ENCODE results near the gene BRF1.
"Not testable (repeated sequence)": the region's sequence is repeated elsewhere in the genome, so short reads cannot be mapped to it uniquely, and the experiment has no call there.

BRF1 gene

DNA sequence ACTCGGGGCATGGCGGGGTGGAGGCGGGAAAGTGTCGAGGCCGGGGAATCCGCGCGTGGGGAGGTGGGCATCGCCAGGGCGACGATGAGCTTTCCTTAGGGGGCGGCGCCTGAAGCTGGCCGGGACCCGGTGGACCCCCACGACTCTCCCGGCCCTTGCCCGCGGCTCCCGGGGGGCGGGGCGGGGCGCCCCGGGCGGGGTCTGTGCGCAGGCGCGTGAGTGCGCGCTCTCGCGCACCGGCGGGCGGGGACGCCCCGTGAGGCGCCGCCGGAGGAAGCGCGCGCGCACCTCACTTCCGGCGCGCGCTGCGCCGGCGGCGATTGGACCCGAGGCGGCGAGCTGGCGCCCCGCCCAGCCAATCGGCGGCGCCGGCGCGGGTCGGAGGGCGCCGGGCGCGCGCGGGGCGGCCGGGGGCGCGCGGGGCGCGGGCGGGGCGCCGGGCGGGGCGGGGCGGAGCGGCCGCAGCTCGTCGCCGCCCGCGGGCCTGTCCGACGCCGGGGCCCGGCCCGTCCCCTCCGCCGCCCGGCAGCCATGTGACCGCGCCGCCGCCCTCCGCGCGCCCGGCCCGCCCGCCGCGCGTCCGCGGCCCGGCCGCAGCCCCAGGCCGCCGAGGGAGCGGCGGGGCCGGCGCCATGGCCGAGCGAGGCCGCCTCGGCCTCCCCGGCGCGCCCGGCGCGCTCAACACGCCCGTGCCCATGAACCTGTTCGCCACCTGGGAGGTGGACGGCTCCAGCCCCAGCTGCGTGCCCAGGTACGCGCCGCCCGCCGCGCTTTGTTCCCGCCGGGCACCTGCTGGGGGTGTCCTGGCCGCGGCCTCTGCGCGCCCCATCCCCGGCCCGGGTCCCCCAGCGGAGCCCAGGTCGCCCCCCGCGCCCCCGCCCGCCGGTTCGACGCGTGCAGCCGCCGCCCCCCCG lies 13.7 kb upstream of the BRF1 start, which contains the start of gene PACS2:
Gene PACS2 (plus strand): TSS at position 462 of the 914 bp plus-strand sequence. CDS start 171 bp downstream, at position 633.
- DNase-seq = peak; percentile 61

DNA sequence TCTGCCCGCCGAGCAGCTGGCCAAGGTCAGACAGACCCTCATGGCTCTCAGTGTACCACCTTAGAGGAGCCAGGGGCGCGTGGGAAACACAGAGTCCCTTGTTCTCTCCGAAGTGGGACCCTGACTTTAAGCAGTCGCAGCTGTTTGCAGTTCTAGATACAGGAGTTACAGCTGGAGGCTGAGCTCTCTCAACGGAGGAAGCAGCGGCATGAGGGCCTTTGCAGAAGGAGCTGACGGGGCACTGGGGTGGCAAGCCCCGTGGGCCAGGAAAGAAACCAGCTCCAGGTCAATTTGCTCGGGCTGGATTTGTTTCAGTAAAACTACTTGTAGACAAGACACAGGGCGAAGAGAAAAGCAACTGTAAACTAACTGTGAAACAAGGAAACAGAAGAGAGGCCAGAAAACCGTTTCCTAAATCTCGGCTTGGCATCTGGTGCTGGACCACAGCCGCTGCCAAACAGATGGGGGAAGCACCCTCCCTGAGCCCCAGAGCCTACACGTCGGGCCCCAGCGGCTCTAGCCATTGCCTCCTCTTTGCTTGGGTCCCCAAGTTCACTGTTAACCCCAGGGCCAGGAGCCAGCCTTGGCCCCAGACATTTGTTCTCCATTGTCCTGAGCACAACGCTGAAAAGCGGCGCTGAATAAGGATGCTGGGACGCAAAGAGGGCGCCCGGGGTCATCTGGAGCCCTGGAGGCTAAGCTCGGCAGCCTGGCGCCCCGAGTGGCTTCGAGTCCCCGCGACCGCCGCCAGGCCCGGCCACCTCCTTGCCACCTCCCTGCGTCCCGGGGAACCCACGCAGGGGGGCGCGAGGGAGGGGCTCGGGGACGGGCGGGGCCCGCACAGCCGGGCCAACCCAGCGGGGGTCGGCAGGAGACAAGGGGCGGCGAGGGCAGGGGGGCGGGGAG lies 12.8 kb upstream of the BRF1 start:
- DNase-seq = peak; percentile 61

DNA sequence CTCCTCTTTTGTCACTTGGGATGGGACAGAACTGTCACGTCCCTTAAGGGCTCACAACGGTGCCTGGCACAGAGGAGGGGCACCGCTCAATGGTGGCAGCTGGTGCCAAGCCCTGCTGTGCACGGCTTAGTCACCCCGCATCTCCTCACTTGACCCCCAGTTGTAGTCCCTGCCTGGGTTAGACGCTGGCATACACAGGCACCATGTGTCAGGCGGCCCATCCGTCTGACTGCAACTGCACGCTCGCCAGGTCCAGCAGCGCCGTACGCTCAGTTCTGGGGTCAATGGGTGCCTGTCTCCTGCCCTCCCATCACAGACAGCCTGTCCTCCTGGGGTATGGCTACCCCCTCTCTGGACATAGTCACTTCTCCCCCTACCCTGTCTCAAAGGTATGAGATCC lies 12.2 kb upstream of the BRF1 start:
- DNase-seq = no peak

DNA sequence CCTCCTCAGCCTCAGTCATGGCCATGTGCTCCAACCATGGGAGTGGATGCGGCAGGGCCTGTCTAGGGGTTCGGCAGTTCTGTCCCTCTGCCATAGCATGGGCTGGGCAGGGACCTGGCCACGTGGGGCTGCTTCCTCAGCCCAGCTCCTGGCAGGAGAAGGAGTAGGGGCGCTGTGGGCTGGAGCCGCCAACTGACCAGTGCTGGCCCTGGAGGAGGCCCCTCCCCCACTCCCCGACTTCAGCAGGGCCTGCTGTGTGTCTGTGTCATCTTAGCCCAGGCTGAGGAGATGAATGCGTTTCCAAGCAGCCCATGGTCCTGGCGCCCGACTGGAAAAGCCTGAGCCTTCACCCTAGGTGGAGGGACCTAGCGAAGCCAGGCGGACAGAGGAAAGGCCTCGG lies 11.0 kb upstream of the BRF1 start:
- DNase-seq = no peak

DNA sequence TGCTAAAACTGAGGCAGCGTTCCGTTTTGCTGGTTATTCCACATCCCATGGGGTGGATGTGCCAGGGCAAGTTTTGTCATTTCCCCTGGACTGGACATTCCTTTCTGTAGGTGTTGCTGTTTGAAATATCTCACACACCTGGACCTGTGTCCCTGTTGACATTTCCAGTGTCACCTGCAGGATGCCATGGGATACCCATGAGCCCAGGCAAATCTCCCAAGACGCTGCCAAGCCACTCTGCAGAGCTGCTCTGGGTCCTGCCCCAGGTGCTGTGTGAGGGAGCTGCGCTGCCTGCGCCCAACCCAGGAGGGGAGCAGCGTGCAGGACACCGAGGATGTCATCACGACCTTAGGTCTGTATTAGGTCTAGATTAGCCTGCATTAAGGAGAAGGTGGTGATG lies 8.6 kb upstream of the BRF1 start:
- no peak for DNase-seq

DNA sequence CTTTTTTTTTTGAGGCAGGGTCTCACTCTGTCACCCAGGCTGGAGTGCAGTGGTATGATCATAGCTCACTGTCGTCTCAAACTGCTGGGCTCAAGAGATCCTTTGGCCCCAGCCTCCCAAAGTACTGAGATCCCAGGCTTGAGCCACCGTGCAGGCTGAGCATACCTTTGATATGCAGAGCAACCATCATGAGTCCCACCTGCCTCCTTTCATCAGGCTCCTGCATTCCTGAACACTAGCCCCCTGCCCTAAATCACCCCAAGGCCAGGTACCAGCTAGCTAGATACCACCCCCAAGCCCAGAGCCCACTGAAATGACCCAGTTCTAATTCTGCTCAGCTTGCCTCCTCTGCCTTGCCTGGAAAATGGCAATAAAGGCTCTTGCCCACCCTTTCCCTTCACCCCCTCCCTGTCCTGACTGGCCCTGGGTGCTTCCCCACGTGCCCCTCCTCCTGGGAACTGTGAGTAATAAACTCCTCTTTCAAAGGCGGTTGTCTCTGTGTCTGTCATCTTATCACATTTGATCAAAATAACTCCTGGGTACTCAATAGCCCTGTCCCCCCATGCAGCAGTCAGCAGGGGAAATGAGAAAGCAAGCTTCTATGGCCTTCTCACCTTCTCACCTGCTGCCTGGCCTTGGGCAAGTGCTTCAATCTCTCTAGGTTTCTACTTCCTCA lies 6.4 kb upstream of the BRF1 start:
- DNase-seq = no peak

DNA sequence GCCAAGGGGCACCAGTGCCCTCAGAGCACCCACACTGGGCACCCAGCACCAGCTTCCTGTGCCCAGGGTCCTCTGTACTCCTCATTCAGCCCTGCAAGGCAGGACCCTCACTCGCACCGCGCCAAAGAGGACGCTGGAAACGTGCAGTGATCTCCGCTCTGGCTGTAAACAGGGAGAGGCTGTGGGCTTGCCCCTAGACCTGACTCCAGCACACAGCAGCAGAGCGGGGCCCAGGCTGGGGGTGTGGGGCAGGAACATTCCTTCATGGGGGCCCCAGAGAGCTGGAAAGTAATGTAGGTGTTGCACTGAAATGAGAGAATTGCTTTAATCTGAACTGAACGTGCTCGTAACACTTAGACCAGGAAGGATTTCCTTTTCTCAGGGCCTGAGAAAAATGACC lies 5.0 kb upstream of the BRF1 start:
- DNase-seq = no peak

DNA sequence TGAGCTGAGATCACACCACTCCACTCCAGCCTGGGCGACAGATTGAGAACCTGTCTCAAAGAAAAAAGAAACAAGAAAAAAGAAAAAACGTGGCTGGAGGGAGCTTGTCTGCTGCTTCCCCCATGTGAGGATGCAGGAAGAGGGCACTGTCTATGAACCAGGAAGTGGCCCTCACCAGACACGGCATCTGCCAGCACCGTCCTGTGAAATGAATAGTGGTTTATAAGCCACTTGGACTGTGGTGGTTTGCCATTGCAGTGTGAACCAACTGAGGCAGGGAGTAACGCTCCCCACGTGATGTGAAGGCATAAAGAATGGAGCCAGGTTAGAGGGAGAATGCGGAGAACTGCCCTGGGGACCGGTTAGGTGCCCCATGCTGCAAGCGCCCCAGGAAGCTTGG lies 4.5 kb upstream of the BRF1 start:
- DNase-seq = no peak

DNA sequence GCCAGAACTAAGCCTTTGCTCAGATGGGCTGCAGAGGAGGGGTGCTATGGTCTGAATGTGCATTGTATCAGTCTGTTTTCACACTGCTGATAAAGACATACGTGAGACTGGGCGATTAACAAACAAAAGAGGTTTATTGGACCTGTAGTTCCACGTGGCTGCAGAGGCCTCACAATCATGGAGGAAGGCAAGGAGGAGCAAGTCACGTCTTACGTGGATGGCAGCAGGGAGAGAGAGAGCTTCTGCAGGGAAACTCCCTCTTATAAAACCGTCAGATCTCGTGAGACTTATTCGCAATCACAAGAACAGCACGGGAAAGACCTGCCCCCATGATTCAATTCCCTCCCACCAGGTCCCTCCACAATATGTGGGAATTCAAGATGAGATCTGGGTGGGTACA lies 3.8 kb upstream of the BRF1 start:
- DNase-seq = no peak

DNA sequence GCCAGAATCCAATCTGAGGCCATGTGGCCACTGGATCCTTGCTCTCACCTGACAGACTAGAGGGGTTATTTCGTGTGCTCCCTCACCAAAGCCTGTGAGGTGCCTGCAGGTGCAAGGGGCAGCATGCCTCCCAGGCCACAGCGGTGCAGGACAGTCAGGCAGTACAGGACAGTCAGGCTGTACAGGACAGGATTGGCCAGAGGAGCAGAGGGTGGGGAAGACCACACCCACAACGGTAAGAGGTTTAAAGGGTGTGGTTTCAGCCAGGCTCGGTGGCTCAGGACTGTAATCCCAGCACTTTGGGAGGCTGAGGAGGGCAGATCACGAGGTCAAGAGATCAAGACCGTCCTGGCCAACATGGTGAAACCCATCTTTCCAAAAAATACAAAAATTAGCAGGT lies 3.1 kb upstream of the BRF1 start:
- DNase-seq = no peak

DNA sequence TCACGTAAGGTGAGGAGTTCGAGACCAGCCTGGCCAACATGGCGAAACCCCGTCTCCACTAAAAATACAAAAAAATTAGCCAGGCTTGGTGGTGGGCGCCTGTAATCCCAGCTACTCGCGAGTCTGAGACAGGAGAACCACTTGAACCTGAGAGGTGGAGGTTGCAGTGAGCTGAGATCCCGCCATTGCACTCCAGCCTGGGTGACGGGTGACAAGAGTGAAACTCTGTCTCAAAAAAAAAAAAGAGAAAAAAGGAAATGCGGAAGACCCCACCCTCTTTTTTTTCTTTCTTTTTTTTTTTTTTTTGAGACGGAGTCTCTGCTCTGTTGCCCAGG lies 1.1 kb upstream of the BRF1 start:
- DNase-seq = not testable (repeated sequence)

DNA sequence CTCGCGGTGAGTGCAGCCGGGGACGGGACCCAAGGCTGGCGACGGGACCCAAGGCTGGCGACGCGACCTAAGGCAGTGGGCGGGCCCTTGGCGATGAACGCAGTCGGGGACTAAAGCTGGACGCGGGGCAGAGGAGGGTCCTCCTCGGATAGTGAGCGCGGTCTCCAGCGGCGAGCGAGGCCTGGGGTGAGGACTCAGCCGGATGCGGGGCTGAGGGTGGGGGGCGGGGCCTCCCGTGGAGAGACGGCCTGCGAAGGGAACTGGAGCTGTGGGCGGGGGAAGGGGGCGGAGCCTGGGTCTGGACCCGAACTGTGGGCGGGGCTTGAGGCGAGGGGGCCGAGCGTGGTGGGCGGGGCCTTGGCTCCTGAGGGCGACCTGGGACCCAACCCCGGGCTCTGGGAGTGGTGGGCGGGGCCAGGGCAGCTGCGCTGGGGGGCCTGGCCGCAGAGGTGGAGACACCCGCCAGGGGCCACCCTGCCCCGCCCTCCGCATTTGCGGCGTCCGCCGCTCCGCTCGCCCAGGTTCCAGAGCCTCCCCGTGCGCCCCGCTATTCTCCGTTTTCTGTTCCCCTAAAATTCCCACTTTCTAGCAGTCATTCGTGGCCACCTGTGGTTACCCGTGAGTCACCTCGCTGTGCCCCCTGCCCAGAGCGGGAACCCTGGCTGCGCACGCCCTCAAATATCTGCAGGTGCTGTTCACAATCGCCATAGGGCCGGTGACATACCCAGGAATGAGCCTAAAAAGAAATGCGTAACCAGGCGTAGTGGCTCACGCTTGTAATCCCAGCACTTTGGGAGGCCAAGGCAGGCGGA lies 508 bp upstream of the BRF1 start:
- DNase-seq = peak; percentile 98

DNA sequence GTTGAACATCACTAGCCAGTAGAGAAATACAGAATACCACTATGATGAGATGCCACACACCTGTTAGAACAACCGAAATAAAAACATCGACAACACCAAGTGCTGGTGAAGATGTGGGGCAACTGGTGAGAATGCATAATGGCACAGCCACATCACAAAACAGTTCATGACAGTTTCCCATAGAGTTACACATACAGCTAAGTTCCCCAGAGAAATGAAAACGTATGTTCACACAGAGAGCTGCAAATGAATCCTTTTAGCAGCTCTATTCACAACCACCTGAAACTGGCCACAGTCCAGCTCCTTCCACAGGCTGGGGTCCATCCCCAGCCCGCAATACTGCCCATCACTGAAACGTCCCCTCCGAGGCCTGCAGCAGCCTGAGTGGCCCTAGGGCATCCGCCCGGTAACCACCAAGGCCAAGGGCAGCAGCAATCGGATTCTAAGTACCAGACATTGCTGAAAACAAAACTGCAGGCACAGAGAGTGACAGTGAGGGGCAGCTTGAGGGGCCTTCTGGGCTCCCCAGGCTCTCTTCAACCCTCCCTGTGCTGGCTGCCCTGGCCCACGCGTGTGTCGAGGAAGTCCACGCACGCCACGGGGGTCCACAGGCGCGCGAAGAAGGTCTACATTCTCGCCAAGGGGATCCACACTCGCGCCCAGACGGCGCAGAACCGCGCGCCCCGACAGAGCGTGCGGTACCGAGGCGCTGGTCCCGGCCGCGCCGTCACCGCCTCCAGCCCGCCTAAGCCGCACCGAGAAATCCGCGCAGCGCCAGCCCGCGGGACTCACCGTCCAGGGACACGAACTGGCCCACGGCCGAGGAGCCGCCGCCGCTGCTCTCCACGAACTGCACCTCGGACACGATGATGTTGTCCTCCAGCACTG lies 903 bp downstream of the BRF1 start:
- no peak for DNase-seq

DNA sequence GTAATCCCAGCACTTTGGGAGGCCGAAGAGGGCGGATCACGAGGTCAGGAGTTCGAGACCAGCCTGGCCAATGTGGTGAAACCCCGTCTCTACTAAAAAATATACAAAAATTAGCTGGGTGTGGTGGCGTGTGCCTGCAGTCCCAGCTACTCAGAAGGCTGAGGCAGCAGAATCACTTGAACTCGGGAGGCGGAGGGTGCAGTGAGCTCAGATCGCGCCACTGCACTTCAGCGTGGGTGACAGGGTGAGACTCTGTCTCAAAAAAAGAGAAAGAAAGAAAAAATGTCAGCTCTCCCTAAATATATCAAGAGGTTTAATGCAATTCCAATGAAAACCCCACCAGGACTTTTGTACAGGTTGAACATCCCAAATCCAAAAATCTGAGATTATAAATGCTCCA lies 3.5 kb downstream of the BRF1 start:
- not testable (repeated sequence) for DNase-seq

DNA sequence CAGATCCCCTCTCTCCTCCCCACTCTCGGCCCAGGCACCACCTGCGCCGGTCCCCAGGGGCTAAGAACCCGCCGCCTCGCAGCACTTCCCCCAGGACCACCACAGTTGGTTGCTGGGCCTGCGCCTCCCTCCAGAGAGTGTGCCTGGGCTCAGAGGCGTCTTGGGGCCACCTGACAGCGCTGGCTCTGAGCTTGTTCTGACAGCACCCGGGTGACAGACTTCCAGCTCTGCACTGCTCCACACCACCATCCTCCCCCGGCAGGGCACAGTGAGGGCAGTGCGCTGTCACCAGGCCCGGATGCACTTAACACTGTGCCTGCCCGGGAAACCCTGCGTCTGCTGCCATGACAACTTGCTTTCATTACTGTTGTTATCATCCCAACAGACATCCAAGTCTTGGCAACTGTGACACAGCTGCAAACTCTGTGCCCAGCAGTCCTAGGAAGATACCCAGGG lies 6.6 kb downstream of the BRF1 start:
- DNase-seq = peak; percentile 40

DNA sequence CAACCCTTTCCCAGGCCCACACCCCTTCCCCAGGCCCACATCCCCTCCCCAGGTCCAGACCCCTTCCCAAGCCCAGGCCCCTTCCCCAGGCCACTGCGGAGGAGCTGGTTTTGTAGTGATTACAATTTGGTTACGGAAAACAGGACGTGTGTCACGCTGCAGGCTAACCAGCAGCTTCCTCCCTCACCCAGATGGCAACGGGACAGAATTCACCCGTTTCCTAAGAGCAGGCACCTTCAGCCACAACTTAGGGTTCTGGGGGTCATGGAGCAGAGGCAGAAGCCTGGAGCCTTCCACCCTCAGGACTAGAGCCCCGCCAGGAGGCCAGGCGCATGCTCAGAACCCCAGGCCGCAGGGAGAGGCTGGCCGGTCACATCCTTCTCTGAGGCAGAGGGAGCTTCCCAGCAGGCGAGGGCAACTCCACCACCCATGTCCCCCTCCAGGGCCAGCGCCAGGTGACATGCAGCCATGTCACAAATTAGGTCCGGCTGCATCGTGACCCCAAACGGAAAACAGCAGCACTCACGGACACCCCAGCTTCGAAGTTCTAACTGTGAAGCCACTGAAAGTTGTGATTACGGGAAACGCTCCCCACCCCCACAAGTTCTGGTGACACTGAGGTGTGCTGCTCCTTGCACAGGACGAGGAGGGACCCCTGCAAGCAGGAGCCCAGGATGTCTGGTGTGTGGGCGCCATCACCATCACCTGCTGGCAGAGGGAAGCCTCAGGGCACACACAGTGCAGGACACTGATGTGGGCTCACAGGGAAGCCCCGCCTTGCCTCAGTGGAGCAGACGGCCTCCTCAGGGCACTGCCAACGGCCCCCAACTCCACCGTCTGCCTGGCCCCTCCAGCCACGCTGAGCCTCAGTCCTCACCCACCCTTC lies 7.7 kb downstream of the BRF1 start:
- DNase-seq = peak; percentile 21

DNA sequence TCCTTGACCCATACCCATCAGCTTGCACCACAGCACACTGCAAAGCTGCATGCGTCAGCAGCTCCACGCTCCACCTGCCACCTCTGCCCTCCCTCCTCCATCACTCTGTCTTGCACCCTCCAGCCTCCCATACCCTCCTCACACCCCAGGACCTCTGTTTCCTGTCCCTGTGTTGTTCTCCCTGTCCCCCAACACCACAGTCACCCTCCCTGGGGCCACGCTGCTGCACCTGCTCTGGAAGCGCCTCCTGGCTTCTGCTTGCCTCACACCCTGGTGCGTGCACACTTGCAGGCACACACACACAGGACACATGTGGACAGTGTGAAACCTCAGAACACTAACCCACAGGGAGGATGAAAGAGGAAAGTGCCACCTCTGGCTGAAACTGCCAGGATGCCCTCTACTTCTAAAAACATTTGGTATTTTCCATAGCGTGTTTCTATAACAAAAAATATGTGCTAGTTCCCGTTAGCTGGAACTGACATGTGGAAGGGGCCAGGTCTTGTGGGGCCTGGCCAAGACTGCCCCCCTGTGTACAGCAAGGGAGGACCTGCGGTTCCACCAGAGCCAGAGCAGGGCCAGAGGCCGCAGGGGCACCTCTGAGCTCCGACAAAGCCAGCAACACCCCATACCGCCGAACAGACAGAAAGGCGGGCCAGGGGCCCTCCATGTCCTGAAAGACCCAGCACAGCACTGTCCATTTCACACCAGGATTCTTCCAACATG lies 10.0 kb downstream of the BRF1 start:
- no peak for DNase-seq

DNA sequence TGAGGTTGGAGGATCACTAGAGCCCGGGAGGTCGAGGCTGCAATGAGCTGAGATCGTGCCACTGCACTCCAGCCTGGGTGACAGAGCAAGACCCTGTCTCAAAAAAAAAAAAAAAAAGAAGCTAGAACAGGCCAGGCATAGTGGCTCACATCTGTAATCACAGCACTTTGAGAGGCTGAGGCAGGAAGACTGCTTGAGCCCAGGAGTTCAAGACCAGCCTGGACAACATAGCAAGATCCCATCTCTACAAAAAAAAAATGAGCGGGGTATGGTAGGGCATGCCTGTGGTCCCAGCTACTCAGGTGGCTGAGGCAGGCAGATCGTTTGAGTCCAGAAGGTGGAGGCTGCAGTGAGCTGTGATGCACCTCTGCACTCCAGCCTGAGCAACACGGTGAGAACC lies 11.9 kb downstream of the BRF1 start:
- not testable (repeated sequence) for DNase-seq
